KG1 (cell line): ENCODE data around the gene PITRM1.

ENCODE experiments used
- DNase-seq: peaks from one replicate; lab custom pipeline; 2025; lab: John Stamatoyannopoulos, UW

The PITRM1 gene

DNA sequence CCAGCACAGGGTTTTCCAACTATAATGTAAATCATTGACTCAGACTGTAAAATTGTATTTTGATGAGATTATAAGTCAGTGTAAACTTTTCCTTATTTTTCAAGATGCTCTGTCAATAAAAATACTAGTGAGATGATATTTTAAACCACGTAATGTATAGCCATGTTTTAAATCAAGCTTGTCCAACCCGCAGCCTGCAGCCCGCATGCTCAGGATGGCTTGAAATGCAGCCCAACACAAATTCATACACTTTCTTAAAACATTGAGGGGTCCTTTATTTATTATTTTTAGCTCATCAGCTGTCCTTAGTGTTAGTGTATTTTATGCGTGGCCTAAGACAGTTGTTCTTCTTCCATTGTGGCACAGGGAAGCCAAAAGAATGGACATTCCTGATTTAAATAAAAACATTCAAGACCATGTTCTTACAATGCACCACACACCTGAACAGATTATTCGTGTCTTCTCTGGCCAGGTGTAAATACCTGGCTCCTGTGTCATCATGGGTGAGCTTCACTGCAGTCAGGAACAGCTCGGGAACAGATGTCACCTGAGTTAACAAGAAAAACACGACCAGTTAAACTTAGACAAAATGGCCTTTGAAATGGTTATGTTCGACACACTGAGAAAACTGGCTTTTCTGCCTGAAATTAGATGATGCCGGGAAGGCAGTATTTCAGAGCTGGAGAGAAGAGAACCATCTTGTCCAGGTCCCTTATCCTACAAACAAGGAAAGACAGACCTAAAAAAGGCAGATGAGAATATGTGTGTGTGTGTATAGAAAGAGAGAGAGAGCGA is 5.9 kb downstream of the PITRM1 start:
- no peak for DNase-seq

DNA sequence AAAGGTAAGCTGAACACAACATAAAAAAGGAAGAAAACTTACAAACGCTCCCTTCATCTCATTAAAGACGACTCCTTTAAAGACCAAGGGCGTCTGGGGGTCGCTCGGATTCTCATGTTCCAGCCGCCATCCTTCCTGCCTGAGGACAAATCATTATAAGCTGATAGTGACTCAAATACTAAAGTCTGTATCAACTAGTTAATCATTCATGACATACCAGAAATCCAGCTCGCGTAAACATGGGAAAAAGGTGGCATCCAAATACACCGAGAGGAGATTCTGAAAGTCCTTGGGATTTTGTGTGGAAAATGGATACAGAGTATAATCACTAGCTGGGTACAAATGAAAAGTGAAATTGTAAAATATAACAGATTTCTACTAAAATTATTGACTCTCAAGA is 7.4 kb downstream of the PITRM1 start:
- no peak for DNase-seq

DNA sequence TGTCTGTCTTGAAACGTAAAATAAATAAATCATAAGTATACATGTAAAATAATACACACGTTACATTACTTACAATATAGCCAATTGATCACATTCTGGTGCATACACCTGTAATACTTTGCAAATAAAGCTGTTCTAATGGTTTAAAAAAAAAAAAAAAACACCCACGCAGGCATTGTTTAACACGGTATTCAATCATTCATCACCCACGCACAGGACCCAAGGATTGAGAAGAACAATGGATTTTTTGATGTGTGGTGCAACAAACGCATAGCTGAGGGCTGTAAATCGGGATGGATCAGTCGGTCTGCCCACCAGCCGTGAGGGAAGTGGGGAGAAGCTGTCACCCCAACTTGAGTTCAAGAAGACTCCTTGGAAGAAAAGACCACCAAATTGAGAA is 8.7 kb downstream of the PITRM1 start:
- no peak for DNase-seq

DNA sequence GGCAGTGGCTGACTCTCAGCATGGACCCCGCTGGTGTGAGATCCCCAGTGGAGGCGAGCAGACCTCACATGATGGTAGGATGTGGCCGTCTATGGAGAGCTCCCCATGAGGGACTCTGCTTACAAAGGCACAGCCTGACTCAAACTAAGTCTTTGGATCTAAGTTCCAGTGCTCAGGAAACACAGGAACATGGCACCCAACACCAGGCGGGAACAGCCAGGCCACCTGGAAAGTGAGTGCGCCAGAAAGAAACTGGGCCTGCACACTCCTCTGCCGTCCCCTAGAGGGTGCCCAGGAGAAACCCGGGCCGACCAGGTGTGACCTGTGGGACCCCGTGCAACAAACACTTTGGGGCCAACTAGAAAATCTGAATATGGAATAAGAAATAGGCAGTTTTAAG is 10.0 kb downstream of the PITRM1 start:
- DNase-seq: no peak

DNA sequence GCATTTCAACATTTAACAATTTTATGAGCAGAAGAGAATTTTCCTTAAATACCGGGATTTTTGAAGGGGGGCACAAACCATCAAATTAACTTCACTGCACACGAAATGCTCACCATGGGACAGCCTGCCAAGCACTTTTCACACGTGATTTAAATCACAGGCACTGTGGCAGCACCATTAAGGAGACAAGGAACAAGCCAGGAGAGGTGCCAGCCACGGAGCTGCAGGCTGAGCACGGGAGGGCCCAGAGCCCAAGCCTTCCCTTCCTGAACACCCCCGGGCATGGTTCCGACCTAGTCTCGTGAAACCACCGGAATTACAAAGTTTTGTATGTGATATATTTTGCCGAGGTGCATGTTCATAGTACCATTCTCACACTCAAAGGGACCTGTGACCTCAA is 13.4 kb downstream of the PITRM1 start:
- DNase-seq: no peak

DNA sequence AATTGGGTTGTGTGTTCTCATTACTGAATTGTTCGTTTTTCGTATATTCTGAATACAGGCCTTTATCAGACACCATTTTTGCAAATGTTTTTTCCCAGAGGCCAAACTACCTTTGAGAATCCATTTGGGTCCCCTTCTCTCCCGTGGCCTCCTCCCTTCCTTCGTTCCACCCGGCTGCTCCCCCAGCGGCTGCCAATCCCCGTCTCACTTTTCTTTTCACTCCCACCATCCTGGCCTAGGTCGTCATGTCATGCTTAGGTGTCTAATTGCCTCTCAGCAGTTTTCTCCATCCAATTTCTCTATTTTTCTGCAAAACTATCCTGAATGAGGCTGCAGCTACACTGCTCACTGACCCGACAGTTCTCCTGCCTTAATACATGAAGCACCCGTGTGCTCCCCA is 17.9 kb downstream of the PITRM1 start:
- DNase-seq: no peak

DNA sequence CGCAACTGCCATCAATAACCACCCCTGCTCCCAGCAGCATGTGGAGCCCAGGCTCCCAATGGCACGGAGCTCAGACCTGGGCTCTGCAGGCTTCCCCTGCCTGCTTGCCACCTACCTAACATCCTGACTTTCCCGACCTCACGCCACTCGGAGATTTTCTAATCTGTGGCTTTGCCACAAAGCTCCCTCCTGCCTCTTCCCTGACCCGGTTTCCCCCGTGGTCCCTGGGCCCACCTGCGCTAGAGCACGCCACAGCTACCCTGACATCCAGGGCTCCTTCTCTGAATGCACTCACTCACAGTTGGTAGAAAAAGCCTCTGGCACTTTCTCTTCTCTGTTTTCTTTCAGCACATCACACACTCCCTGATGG is 20.0 kb downstream of the PITRM1 start:
- DNase-seq: no peak

DNA sequence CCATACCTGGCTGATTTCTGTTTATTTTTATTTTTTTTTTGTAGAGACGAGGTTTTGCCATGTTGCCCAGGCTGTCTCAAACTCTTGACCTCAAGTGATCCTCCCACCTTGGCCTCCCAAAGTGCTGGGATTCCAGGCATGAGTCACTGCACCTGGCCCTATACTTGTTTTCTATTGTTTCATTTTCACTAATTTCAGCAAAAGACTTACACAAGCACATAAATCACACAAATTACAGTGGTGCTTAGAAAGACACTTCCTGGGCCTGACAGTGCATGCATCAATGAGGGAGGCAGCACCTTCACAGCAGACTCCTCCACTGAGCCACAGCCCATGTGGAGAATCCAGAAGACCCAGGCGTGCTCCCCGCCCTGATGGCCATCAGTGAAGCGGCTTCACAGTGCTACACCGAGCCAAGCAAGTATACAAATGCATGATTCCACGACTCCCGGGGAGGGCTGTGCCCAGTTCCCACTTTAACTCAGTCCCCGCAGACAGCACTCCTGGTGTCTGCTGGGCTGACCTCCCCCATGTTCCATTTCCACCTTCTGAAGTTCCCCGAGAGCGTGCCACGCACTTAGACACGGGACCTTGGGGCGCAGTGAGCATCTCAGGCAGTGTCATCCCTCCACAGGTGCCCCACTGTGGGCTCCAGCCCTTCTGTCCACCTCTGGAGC is 20.6 kb downstream of the PITRM1 start:
- DNase-seq: no peak

DNA sequence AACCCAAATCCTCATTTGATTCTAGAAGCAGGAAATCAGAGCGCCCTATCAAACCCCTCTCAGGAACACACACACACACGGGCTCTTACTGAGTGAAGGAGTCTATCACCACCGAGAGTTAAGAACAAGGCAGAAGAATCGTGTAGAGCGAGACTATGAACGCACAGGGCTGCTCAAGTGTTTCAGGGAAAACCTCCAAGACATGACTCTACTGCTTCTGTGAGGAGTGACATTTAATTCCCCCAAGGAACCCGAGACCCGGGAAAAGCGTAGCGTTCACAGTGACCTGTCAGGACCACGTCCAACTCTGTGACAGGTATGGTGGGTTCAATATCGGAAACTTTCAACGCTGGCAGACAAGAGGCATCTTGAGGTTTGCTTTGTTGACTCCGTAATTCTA is 21.6 kb downstream of the PITRM1 start:
- no peak for DNase-seq

DNA sequence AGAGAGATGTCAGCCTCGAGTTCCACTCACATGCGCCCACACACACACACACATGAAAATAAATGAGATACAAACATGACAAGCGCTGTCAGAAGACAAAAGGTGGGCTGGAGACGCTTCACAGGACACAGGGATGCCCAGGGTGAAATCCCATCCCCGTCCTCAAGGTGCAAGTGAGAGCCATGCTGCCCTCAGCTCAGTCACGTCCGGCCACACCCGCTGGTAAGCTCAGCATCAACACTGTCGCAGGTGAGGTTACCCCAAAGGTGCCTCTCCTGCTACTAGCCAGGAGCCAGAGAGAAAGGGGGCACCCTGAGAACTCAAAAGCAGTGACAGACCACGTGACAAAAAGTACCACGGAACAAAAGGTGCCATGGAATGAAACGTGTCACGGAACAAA is 22.2 kb downstream of the PITRM1 start:
- no peak for DNase-seq

DNA sequence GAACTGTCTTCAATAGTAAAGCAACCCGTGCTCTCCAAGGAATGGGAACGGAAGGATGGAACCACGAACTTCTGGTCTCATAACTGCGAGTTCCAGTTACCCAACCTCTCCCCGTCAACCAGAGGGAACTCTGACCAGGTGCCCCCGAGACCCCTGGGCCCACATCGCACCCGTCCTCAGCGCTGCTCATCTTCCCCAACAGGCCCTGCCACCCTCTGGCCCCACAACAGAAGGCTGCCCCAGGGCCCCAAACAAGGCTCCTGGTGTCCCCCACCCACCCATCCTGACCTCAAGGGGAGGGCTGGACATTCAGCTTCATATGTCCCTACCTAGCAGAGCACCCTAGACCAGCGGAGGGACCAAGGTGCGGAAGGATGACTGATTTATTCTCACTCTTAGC is 22.7 kb downstream of the PITRM1 start:
- DNase-seq: no peak

DNA sequence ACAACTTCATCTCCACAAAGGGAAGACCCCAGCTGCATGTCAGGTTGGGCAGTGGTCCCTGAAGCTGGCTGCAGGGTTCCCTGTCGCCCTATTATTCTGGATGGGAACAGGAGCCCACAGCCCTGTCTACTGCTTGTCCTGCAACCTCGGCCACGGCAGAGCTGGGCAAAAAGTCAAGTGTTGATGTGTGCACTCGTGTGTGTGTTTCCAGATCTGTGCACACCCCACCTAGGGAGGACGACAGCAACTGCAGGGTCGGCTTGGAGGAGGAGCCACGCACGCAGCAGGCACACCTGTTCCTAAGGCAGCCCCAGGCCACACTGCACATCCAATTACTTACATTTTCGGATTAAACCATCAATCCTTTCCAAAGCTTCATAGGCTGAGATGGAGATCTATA is 23.6 kb downstream of the PITRM1 start:
- DNase-seq: no peak

DNA sequence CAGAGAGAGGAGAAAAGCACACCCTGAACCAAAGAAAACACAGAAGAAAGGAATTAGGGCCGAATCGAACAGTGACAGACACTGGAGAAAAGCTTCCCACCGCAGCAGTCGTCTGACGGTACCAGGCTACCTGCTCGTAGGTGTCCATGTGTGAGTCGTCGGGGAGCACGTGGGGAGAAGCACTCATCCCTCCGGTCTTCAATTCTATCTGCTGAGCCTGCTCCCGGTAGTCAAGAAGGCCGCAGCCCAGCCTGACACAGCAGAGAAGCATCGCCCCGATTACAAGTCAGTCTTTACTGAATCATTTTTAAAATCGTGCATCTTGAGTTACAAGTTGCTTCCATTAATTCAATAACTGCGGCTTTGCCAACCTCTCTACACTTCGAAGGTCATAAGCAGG is 24.5 kb downstream of the PITRM1 start:
- no peak for DNase-seq

DNA sequence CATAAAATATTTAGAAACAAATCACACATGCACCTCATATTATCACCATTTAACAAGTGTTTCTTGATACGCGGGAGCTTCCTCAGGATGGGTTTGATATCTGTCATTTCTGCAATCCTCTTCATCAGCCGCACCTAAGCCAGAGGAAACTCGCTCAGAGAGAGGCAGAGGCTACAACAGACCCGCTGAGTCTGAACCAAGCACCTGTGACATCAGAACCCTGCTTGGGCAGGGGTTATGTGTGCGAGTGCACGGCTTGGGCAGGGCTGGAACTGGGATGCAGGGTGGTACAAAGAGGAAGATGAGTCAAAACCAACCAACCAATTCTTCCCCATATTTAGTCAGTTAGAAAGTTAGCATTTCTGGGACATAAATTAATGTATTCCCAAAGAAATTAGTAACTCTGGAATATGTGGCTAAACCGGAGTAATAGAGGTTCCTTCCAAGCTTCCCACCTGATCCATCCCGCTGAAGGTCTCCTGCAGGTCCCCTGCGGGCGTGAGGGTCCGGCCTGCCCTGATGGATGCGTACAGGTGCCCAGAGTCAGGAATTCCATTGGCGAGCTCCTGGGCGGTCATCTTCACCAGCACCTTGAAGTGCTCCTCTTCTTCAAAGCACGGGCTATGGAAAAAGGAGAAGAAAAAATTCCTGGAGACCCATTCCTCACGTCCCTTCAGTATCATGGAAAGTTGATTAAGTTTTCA is 25.3 kb downstream of the PITRM1 start:
- DNase-seq: no peak

DNA sequence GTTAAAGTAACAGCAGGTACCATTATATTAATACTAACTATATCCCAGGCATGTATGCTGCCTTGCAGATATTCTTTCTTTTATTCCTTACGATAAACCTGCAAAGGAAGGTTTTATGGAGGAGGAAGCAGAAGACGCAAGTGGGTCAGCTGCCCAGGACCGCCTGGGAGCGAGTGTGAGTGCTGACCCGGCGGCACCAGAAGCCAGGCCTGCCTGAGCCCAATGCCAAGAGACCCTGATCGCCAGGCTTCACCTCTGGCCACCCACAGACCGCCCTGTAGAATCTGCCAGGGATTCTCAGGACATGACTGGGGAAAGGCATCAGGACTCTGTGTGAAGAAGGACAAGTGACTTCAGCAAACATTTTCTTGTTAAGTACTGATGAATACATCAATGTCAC is 26.3 kb downstream of the PITRM1 start:
- DNase-seq: no peak

DNA sequence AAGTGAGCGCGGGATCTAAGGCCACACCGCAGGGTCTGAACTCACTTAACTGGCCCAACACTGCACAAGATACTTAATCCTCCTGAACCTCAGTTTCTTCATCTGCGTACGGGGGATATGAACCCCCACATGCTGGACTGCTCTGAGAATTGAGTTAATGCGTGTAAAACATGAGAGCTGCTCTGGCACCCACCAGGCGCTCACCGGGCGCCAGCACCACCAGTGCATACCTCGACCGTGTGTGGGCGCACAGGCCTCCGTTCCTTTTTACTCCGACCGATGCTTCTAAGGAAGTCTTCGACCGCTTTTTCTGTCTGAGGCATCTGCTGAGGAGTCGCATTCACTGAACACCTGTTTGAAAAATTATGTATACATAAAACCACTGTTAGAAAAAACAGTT is 27.2 kb downstream of the PITRM1 start:
- DNase-seq: no peak

DNA sequence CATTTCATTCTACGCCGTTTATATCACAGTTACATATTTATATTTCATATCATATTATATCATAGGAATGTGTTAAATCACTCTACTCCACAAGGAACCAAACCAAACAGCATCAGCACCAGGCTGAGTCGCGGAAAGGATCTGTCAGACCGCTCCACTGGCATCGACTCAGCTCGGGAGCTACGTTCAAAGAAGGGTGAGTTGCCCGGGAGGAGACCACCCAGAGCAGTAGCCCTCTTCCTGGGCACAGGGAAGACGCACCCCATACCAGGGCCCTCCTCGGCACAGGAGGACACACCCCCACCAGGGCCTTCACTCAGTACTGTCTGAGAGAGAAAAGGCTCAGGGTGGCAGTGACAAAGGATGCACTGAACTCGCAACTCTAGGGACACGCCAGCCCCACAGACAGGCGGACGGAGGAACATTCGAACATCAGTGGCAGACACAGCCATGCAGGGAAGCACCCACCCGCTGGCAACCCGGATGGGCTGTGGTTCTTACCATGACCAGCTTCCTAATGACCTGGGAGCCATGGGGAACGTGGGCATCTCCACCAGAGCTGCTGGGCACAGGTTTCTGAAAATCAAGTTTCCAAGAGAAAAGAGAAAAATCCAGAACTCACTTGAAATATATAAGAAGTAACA is 28.7 kb downstream of the PITRM1 start:
- no peak for DNase-seq

DNA sequence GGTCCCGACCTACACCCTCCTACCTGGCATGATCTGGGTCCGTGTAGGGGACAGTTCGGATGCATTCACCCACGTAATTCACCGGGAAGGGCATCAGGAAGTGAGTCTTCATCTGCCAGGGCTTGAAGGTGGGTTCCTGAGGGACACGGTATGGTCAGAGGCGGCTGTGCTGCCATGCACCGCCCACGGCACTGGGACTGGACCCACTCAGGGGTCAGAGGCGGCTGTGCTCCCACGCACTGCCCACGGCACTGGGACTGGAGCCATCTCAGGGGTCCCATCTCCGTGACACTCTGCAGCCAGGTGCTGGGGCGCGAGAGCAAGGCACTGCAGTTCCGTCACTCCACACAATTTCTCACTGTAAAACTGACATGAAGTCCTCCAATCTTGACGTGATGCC is 29.2 kb downstream of the PITRM1 start:
- no peak for DNase-seq

DNA sequence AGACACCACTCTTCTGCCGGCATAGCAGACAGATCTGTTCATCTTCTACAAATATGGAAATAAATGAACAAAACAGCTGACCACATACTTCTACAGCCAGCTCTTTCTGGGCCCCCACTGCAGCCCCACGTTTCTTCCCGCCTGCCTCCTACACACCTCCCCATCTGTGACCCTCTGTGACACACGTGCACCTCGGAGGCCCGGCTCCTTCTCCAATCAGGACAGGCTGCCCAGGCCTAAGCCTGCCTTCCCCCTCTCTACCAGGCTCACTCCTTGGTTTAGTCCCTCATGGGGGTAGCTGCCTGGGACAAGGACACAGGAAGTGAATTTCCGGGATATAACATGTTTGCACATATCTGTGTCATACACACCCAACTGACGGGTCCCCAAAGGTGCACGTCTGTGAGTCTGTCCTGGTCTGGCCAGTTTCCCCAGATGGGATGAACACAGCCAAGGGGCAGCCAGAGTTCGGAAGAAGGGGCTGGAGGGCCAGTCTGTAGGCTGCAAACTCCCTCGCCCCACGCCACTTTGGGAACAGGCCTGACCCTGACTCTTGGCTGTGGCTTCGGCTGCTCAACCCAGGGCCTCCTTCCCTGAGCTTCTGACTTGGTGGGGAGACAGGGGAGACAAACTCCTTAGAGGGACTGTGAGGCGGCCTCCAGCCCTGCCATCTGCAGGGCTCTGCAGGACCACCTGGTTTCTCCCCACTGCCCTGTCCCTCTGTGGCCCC is 30.3 kb downstream of the PITRM1 start:
- no peak for DNase-seq

DNA sequence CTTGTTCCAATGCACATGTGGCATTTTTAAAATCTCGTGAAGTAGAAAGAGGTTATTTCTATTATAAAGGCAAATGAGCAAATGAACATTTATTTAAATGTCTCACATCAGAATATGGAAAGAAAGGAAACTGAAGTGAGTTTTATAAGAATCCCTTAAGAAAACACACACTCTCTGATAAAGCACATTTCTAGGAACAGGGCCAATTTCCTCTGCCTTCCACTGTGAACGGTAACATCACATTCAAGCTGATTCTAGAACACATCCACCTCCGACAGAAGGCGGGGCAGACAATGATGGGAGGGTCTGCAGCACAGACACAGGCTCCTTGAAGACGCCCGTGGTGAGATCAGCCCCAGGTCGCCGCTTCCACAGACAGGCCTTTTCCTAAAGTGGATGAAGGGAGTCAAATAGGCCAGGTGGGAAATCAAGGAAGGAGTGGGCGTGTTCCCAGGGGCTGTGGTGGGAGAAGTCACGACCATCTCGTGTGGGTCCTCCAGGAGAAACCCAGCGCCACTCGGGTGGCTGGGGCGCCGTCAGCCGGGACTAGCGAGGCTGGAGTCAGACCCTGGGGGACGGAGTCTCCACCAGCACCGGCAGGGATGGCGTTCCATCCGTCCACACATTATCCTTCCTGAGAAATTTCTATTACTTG is 31.1 kb downstream of the PITRM1 start:
- no peak for DNase-seq

DNA sequence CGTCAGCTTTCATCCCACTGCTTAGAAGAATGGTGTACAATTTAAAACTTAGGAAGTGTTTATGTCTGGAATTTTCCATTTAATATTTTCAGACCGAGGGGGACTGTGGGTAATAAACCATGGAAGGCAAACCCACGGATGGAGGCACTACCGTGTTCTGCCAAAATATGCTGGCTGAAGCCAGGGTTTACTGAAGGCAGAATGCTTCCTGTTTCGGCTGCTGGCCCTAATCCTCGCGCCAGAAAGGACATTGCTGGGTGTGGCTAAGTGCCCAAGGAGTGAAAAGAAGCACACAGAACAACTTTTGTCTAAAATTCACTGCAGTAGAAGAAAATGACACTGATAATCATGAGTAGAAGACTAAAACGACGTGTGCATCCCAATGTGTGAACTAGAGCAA is 32.3 kb downstream of the PITRM1 start:
- DNase-seq: no peak
